ENCODE results near the gene ANKRD2.

The ANKRD2 gene

GRCh38 chr10:97598407-97599271 is 26.1 kb downstream of the ANKRD2 start:
- H3K36me3 ChIP-seq (ENCODE audit: low read depth), result no peaks in the 10 kb centered on the region
- H3K9me3 ChIP-seq (ENCODE audit: severe bottlenecking), result no peaks in the 10 kb centered on the region
- H3K27me3 ChIP-seq (ENCODE audit: insufficient read depth, poor library complexity, severe bottlenecking), result no peaks in the 10 kb centered on the region
- no peak for DNase-seq (ENCODE audit: low spot score)
- TF ChIP-seq CTCF (IDR thresholded peaks at IDR 0.05; ENCODE audit: poor library complexity, severe bottlenecking), result no peak
- no peak for ATAC-seq (ENCODE audit: low read depth)
- H3K27ac ChIP-seq (ENCODE audit: poor library complexity, severe bottlenecking), result peak overlapping the region; percentile 63
- H3K4me3 ChIP-seq (ENCODE audit: severe bottlenecking), result no peak overlapping the region
- peaks cover 22% of the 10 kb centered on the region for H3K4me1 ChIP-seq (ENCODE audit: insufficient read depth, poor library complexity, severe bottlenecking)

GRCh38 chr10:97599272-97599619 is 26.7 kb downstream of the ANKRD2 start:
- H3K9me3 ChIP-seq (ENCODE audit: severe bottlenecking), result no peaks in the 10 kb centered on the region
- no peaks in the 10 kb centered on the region for H3K36me3 ChIP-seq (ENCODE audit: low read depth)
- no peak for TF ChIP-seq CTCF (IDR thresholded peaks at IDR 0.05; ENCODE audit: poor library complexity, severe bottlenecking)
- no peaks in the 10 kb centered on the region for H3K27me3 ChIP-seq (ENCODE audit: insufficient read depth, poor library complexity, severe bottlenecking)
- ATAC-seq (ENCODE audit: low read depth) (no peak), DNase-seq (ENCODE audit: low spot score) (no peak)
- H3K4me3 ChIP-seq (ENCODE audit: severe bottlenecking), result no peak overlapping the region
- peaks cover 22% of the 10 kb centered on the region for H3K4me1 ChIP-seq (ENCODE audit: insufficient read depth, poor library complexity, severe bottlenecking)
- H3K27ac ChIP-seq (ENCODE audit: poor library complexity, severe bottlenecking), result no peak overlapping the region

GRCh38 chr10:97600616-97601015 is 28.0 kb downstream of the ANKRD2 start:
- DNase-seq (ENCODE audit: low spot score), result no peak
- no peak for TF ChIP-seq CTCF (IDR thresholded peaks at IDR 0.05; ENCODE audit: poor library complexity, severe bottlenecking)
- Histone ChIP-seq H3K36me3 (ENCODE audit: low read depth) (no peaks in the 10 kb centered on the region), H3K4me3 (ENCODE audit: severe bottlenecking) (no peak overlapping the region), H3K4me1 (ENCODE audit: insufficient read depth, poor library complexity, severe bottlenecking) (peaks cover 21% of the 10 kb centered on the region), H3K27ac (ENCODE audit: poor library complexity, severe bottlenecking) (no peak overlapping the region), H3K9me3 (ENCODE audit: severe bottlenecking) (no peaks in the 10 kb centered on the region), H3K27me3 (ENCODE audit: insufficient read depth, poor library complexity, severe bottlenecking) (no peaks in the 10 kb centered on the region)
- ATAC-seq (ENCODE audit: low read depth), result no peak

- H3K27ac ChIP-seq (ENCODE audit: poor library complexity, severe bottlenecking), result no peak overlapping the region
- ATAC-seq (ENCODE audit: low read depth), result no peak
- DNase-seq (ENCODE audit: low spot score), result no peak
- H3K27me3 ChIP-seq (ENCODE audit: insufficient read depth, poor library complexity, severe bottlenecking), result no peaks in the 10 kb centered on the region
- no peaks in the 10 kb centered on the region for H3K36me3 ChIP-seq (ENCODE audit: low read depth)
- H3K9me3 ChIP-seq (ENCODE audit: severe bottlenecking), result no peaks in the 10 kb centered on the region
- H3K4me1 ChIP-seq (ENCODE audit: insufficient read depth, poor library complexity, severe bottlenecking), result peaks cover 12% of the 10 kb centered on the region
- no peak for TF ChIP-seq CTCF (IDR thresholded peaks at IDR 0.05; ENCODE audit: poor library complexity, severe bottlenecking)
- no peak overlapping the region for H3K4me3 ChIP-seq (ENCODE audit: severe bottlenecking)
Measured at GRCh38 chr10:97601268-97602215, 29.0 kb downstream of the ANKRD2 start.
